ENCODE measurements around the gene SENP7. TPM values are rescaled to one million over a fixed set of nuclear protein-coding genes. Genes with fewer than 3 reads are reported as not detected.
"Not testable (repeated sequence)": the region's sequence is repeated elsewhere in the genome, so short reads cannot be mapped to it uniquely, and the experiment has no call there.

SENP7 gene
- total RNA-seq, 1 donor, result 11.2 TPM

- no peak for DNase-seq (ENCODE audit: insufficient read length, low spot score, missing footprints)
- no peaks in the 10 kb centered on the region for H3K27me3 ChIP-seq (ENCODE audit: insufficient read depth, low read length)
- no peak overlapping the region for H3K4me3 ChIP-seq (ENCODE audit: insufficient read depth, low read length)
- H4K20me1 ChIP-seq (ENCODE audit: insufficient read depth, low read length), result no peaks in the 10 kb centered on the region
- no peak for TF ChIP-seq CTCF (IDR thresholded peaks at IDR 0.05; ENCODE audit: extremely low read depth, low read depth, low read length)
- no peaks in the 10 kb centered on the region for H3K4me1 ChIP-seq (ENCODE audit: insufficient read depth, low read length)
- H3K9me3 ChIP-seq (ENCODE audit: low read depth, low read length), result no peaks in the 10 kb centered on the region
- H3K4me2 ChIP-seq (ENCODE audit: insufficient read depth, low read length), result no peak overlapping the region
- no peaks in the 10 kb centered on the region for H3K36me3 ChIP-seq (ENCODE audit: insufficient read depth, low read length)
- H2AFZ ChIP-seq (ENCODE audit: low read length), result no peak overlapping the region
- H3K27ac ChIP-seq (ENCODE audit: low read depth, low read length), result no peak overlapping the region
- H3K79me2 ChIP-seq (ENCODE audit: insufficient read depth, low read length), result no peaks in the 10 kb centered on the region
These were observed 36.5 kb upstream of the SENP7 start for GRCh38 chr3:101549473-101549872.

GRCh38 chr3:101548527-101549105 is 35.6 kb upstream of the SENP7 start:
- Histone ChIP-seq H3K4me1 (ENCODE audit: insufficient read depth, low read length) (no peaks in the 10 kb centered on the region), H3K4me3 (ENCODE audit: insufficient read depth, low read length) (no peak overlapping the region), H3K36me3 (ENCODE audit: insufficient read depth, low read length) (no peaks in the 10 kb centered on the region), H4K20me1 (ENCODE audit: insufficient read depth, low read length) (no peaks in the 10 kb centered on the region), H3K9me3 (ENCODE audit: low read depth, low read length) (no peaks in the 10 kb centered on the region), H3K79me2 (ENCODE audit: insufficient read depth, low read length) (no peaks in the 10 kb centered on the region), H3K4me2 (ENCODE audit: insufficient read depth, low read length) (no peak overlapping the region), H3K27me3 (ENCODE audit: insufficient read depth, low read length) (no peaks in the 10 kb centered on the region), H3K27ac (ENCODE audit: low read depth, low read length) (no peak overlapping the region), H2AFZ (ENCODE audit: low read length) (no peak overlapping the region)
- no peak for DNase-seq (ENCODE audit: insufficient read length, low spot score, missing footprints)
- TF ChIP-seq CTCF (IDR thresholded peaks at IDR 0.05; ENCODE audit: extremely low read depth, low read depth, low read length), result no peak

GRCh38 chr3:101544161-101544850 is 31.3 kb upstream of the SENP7 start:
- no peak for TF ChIP-seq CTCF (IDR thresholded peaks at IDR 0.05; ENCODE audit: extremely low read depth, low read depth, low read length)
- Histone ChIP-seq H3K4me1 (ENCODE audit: insufficient read depth, low read length) (no peaks in the 10 kb centered on the region), H3K4me2 (ENCODE audit: insufficient read depth, low read length) (no peak overlapping the region)

GRCh38 chr3:101542957-101543356 is 29.9 kb upstream of the SENP7 start:
- Histone ChIP-seq H3K9me3 (ENCODE audit: low read depth, low read length) (no peaks in the 10 kb centered on the region), H3K4me3 (ENCODE audit: insufficient read depth, low read length) (no peak overlapping the region), H2AFZ (ENCODE audit: low read length) (no peak overlapping the region), H3K4me1 (ENCODE audit: insufficient read depth, low read length) (no peaks in the 10 kb centered on the region), H3K27me3 (ENCODE audit: insufficient read depth, low read length) (no peaks in the 10 kb centered on the region), H4K20me1 (ENCODE audit: insufficient read depth, low read length) (no peaks in the 10 kb centered on the region), H3K79me2 (ENCODE audit: insufficient read depth, low read length) (no peaks in the 10 kb centered on the region), H3K36me3 (ENCODE audit: insufficient read depth, low read length) (no peaks in the 10 kb centered on the region), H3K4me2 (ENCODE audit: insufficient read depth, low read length) (no peak overlapping the region), H3K27ac (ENCODE audit: low read depth, low read length) (no peak overlapping the region)
- no peak for DNase-seq (ENCODE audit: insufficient read length, low spot score, missing footprints)
- no peak for TF ChIP-seq CTCF (IDR thresholded peaks at IDR 0.05; ENCODE audit: extremely low read depth, low read depth, low read length)

More at GRCh38 chr3:101544161-101544850, 31.3 kb upstream of the SENP7 start:
- Histone ChIP-seq H3K36me3 (ENCODE audit: insufficient read depth, low read length) (no peaks in the 10 kb centered on the region), H4K20me1 (ENCODE audit: insufficient read depth, low read length) (no peaks in the 10 kb centered on the region), H2AFZ (ENCODE audit: low read length) (no peak overlapping the region), H3K79me2 (ENCODE audit: insufficient read depth, low read length) (no peaks in the 10 kb centered on the region), H3K27ac (ENCODE audit: low read depth, low read length) (no peak overlapping the region), H3K27me3 (ENCODE audit: insufficient read depth, low read length) (no peaks in the 10 kb centered on the region), H3K9me3 (ENCODE audit: low read depth, low read length) (no peaks in the 10 kb centered on the region), H3K4me3 (ENCODE audit: insufficient read depth, low read length) (no peak overlapping the region)
- DNase-seq (ENCODE audit: insufficient read length, low spot score, missing footprints), result no peak

- not testable (repeated sequence) for H3K4me1 ChIP-seq (ENCODE audit: insufficient read depth, low read length); H3K4me3 ChIP-seq (ENCODE audit: insufficient read depth, low read length); H3K79me2 ChIP-seq (ENCODE audit: insufficient read depth, low read length); DNase-seq (ENCODE audit: insufficient read length, low spot score, missing footprints); H3K4me2 ChIP-seq (ENCODE audit: insufficient read depth, low read length); H3K36me3 ChIP-seq (ENCODE audit: insufficient read depth, low read length); H3K27ac ChIP-seq (ENCODE audit: low read depth, low read length); H2AFZ ChIP-seq (ENCODE audit: low read length); H4K20me1 ChIP-seq (ENCODE audit: insufficient read depth, low read length); H3K9me3 ChIP-seq (ENCODE audit: low read depth, low read length)
- peaks cover 12% of the 10 kb centered on the region for H3K27me3 ChIP-seq (ENCODE audit: insufficient read depth, low read length)
These were observed 23.9 kb upstream of the SENP7 start for GRCh38 chr3:101536955-101537354.

Measured in osteoblast (primary cell).